Stimulated activated CD4-positive, alpha-beta T cell treated with anti-CD3 and anti-CD28 coated beads, Interleukin-12 subunit alpha, Interleukin-12 subunit beta, amount 100 ng/mL, for 48 hours (primary cell): ENCODE measurements around the gene SEH1L.
"Not testable (repeated sequence)": the region's sequence is repeated elsewhere in the genome, so short reads cannot be mapped to it uniquely, and the experiment has no call there.

Source experiments
- DNase-seq, 3 donors: peaks; one replicate each; pipeline ENCODE4 v3.0.0-alpha.2; 2020; ENCODE audit warnings: low read depth in 2 of 3, low spot score in 1 of 3

SEH1L gene

DNA sequence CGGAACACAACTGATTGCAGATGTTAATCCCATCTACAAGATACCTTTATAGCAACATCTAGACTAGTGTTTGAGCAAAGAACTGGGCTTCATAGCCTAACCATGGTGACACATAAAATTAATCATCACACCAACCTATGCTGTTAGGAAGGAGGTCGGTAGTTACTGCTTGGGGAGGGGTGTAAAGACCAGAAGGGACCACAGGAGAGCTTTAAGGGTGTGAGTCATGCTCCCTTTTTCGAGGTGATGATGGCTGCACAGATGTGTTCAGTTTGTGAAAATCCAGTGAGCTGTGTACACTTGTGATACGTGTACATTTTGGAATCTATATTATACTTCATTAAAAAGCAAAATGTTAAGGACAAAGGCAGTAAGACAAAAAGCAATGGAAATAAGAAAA, 4.6 kb upstream of the SEH1L start:
- DNase-seq = no peak

DNA sequence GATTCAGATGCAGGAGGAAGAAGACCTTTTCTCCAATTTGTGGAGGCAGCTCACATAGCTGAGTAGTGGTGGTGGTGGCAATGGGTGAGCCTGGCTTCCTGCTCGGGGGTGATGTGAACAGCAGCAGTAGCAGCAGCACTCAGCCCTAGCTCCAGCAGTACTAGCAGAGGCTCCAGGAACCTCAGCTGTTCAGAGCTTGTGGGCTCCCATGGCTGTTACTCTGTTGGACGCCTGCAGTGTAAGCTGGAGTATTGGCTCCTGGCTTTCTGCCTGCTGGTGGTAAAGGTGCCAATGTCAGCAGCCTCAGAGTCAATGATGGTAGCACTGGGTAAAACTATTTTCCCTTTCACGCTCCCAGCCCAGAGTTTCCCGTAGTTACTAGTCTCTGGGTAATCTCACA, 3.1 kb upstream of the SEH1L start:
- DNase-seq = no peak

DNA sequence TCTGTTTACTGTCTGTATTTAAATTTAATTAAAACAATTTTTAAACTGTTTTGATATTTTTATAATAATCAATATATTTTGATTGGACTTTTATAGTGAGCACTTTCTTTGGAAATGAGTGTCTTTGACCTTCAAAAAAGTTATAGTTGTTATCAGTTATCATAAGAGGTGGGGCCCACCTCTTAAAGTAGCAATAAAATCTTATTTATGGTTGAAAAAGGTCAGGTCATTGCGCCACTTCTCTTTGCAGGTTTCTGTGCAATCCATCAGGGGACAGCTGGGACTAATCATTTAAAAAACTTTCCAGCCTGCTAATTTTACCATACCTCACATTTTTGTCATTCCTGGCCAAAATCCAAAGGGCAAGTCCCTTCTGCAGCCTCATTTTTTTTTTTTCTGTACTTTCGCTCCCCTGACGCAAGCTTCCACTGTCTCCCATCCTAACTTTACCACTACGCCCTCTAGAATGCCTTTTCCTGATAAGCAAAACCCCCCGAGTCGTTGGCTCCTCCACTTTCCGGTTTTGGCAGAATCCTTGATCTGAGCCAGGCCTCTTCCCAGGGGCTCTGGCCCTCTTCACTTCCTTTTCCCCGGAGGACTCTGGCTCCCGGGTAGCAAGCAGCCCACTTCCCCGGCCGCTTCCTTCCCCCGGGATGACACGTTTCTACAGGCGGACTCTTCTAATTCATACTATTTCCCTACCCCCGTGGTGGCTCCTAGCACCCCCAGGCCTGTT, 1.1 kb upstream of the SEH1L start:
- peak in 1 of 3 donors; percentile 5 for DNase-seq

DNA sequence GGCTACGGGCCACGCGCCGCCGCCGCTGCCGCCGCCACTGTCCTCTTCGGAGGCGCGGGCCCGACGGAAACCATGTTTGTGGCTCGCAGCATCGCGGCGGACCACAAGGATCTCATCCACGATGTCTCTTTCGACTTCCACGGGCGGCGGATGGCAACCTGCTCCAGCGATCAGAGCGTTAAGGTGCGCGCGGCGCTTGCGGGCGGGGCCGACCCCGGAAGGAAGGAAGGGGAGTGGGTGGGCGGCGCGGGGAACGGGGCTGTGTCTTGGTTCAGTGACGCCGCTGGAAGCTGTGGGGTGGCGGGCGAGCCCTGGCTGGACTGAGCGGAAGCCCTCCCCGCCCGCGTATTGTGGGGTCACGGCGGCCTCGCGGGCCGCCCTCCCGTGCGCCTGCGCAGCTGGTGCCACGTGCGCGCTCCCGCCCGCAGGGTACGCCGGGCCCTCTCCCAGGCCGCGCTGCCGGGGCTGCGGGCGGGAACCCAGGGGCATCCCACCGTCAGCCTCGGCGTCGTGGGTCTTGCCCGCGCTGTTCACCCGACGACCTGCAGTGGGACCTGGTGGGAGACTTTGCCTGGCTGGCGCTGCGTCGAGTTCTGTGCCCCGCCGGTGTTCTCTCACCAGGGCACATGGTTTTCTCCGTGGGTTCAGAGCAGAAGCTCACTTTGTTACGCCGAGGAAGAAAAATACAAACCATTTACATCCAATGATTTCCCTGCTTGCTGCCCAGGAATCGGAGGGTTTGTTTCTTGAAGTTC, 416 bp downstream of the SEH1L start:
- DNase-seq = peak; percentile 95 to 98 (median 97)

DNA sequence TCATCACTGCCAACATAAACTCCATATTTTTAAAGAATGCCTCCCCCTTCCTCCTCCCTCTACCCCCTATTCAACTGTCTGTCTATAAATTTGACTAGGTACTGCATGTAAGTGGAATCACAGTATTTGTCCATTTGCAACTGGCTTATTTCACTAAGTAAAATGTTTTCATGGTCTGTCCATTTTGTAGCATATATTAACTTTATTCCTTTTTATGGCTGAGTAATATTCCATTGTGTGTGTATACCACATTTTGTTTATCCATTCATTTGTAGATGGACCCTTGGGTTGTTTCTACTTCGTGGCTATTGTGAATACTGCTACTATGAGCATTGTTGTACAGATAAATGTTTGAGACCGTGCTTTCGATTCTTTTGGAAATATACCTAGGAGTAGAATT, 10.7 kb downstream of the SEH1L start:
- DNase-seq = no peak

DNA sequence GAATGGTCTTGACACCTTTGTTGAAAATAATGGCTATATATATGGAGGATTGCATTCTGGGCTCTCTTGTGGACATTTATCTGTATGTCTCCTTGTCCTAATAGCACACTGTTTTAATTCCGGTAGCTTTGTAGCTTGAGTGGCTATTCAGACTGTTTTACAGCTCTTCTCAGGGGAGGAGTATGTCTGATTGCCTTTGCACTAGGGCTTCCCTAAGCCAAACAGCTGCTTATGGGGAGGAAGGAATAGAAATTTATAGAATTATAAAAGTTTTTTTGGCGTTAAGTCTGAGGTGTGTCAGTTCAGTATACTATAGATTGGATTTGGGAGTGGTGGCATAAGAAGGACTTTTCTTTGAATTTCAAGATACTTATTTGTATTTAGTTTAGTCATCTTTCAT, 12.6 kb downstream of the SEH1L start:
- no peak for DNase-seq

DNA sequence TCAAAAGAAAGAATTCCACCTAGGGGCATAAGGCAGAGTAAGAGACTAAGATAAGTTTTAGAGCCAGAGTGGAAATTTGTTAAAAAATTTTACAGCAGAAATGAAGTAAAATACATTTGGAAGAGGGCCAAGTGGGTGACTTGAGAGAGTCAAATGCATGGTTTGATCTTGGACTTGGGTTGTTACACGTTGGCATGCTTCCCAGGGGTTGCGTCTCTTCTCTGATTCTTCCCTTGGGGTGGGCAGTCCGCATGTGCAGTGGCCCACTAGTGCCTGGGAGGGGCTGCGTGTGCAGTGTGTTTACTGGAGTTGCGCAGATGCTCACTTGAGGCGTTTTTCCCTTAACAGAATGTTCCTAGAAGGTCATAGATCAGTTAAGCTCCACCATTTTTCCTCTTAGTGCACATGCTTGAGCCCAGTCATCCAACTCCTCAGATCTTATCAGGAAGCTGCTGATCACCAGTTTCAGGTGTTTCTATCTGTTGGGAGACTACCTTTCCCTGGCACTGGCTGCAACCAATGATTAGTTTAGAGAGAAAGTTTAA, 13.1 kb downstream of the SEH1L start:
- DNase-seq = no peak

DNA sequence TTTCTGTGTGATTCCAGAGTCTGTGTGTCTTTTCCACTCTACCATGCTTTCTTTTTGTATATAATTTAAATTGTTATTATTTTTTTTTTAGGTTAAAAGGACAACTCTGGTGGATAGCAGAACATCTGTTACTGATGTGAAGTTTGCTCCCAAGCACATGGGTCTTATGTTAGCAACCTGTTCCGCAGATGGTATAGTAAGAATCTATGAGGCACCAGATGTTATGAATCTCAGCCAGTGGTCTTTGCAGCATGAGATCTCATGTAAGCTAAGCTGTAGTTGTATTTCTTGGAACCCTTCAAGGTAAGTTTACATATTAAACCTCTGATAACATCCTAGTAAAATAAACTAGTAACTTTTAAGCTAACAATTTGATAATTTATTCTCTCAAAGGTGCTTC, 15.3 kb downstream of the SEH1L start:
- no peak for DNase-seq

DNA sequence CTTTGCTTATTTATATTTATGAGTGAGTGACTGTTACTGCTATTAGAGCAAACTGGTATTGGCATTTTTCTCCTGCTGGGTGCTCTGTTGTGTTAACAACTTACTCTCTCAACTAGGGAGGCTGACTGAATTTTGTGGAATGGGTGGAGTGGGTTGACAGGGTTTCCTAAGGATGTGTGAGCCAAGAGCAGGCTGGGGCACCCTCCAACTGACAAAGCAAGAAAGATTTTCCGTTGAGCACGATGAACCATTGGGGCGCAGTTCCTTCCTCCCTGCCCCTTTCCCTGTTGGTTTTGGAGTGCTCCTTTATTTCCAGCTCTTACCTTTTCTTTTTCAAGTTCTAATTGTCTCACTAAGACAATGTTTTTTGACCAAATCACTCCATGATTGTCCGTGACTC, 20.3 kb downstream of the SEH1L start:
- DNase-seq = no peak

DNA sequence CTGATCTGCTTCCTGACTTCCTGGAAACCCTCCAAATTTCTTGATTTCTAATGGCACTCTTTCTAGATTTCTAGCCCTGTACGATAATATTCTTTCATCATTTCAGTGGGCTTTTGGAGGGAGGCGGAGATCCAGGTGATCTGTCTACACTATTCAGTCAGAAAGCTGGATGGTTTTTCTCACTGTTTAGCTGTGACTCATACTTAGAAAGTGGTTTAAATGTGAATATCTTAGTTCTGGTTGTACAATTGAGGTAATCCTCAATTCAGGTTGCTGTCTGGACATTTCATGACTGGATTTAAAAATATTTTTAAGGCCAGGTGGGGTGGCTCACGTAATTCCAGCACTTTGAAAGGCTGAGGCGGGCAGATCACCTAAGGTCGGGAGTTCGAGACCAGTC, 20.8 kb downstream of the SEH1L start:
- no peak for DNase-seq

DNA sequence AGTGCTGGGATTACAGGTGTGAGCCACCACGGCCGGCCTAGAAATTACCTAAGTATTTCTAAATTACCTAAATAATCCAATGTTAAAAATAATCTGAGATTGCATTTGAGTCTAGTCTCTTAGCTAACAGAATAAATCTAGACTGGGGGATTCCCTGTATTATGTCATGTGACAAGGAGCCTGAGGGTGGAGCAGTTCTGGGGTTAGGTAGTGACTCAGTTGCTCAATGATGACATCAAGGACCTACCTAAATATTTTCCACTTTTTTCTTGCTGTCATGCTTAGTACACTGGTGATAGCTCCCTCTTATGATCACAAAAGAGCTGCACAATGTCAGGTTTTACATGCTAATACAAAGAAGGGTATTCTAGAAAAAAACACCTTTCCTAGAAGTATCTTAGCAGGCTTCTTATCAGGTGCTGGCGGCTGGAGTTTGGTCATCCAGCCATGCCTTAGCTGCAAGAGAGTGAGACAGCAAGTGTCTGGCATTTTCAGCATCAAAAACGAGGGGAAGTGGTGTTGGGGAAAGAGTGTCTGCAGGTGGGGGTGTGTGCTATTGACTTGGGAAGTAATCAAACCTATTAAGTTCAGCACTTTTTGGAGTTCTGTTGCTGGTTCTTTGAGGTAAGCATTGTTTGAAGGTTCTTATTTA, 25.9 kb downstream of the SEH1L start:
- DNase-seq = no peak

DNA sequence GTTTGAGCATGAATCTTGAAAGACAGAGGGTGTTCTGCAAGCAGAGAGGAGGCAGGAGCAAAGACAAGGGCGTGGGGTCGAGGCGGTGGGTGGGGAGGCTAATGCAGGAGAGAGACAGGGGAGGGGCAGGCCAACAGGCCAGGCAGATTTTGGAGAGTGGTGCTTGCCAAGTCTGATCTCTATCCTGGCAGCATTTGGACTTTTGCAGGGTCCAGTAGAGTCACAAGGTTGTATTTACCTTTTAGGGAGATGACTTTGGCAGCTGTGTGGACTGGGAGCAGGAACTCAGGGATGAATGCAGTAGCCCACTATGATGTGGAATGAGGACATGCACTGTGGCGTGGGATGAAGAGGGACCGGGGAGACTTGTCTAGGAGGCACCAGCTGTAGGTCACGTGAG, 27.7 kb downstream of the SEH1L start:
- no peak for DNase-seq

DNA sequence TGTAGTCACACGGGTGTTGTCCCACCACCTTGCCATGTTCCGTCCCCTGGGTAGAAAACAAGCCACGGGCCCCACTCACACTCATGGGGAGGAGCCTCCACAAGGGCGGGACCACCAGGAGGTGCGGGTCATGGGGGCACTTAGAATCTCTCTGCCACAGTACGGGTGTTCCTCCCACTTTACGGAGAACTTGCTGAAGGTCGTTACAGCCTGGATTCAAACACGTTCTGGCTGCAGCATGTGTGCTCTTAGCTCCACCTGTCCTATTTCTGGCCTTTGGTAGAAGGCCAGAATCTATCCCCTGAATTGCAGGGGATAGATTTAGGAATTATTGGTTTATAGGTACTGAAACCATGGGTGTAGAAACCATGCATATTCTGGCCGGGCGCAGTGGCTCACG, 28.5 kb downstream of the SEH1L start:
- no peak for DNase-seq

DNA sequence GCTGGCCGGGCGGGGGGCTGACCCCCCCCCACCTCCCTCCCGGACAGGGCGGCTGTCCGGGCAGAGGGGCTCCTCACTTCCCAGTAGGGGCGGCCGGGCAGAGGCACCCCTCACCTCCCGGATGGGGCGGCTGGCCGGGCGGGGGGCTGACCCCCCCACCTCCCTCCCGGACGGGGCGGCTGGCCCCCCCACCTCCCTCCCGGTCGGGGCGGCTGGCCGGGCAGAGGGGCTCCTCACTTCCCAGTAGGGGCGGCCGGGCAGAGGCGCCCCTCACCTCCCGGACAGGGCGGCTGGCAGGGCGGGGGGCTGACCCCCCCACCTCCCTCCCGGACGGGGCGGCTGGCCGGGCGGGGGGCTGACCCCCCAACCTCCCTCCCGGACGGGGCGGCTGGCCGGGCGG, 32.3 kb downstream of the SEH1L start:
- not testable (repeated sequence) for DNase-seq

DNA sequence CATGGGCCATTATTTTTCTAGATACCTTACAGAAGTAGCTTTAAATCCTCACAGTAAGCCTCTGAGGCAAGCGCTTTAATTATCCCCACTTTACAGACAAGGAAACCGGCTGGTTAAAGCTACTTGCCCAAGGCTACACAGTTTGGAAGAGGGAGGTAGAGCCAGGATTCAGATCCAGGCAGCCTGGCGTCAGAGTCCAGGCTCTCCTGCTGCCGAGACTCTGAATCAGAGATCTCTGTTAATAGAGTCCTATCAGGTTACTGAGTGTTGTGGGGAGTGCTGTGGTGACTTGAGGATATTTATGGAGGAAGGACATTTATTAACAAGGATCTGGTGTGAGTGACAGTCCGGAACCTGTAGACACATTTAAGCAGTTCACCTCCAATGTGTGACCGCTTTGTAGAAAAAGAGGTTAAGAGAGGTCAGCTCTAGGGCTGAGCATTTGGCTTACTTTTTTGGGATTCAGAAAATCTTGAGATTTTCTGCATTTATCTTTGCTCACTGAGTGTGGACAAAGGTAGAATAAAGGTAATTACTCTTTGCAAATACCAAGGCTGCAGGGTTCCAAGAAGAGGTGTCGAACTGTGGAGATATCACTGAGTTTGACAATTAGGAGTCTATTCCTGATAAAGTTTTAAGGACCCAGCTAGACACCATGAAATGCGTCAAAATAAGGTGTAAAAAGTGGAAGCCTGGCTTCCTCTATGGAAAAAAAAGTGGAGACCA, 41.7 kb downstream of the SEH1L start:
- no peak for DNase-seq

DNA sequence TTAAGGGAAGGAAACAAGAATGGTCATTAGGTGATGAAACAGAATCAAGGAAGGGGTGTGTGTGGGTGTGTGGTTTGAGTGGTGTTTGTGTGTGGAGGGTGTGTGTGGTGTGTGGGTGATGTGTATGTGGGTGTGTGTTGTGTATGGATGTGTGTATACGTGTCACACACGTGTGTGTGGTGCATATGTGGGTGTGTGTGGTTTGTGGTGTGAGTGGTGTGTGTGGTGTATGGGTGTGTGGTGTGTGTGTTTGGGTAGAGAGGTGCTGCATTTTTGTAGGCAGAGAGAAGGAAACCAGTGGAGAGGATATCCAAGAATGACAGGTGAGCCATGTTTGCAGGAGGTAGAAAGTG, 42.3 kb downstream of the SEH1L start:
- DNase-seq = peak; percentile 28 to 34 (median 33)

DNA sequence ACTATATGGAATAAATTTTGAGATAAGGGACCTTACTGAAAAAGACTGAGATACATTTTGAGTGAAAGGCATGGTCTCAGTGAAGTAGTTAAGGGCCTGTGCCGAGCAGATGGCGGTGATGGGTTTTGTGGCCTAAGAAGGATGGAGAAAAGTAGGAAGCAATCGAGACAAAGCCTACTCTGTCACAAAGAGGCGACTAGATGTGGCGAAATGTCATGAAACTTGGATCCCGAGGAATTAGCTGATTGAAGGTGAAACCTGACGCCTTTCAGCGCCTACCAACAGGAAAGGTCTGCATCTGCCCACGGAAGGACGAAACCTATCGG, 42.8 kb downstream of the SEH1L start:
- no peak for DNase-seq

DNA sequence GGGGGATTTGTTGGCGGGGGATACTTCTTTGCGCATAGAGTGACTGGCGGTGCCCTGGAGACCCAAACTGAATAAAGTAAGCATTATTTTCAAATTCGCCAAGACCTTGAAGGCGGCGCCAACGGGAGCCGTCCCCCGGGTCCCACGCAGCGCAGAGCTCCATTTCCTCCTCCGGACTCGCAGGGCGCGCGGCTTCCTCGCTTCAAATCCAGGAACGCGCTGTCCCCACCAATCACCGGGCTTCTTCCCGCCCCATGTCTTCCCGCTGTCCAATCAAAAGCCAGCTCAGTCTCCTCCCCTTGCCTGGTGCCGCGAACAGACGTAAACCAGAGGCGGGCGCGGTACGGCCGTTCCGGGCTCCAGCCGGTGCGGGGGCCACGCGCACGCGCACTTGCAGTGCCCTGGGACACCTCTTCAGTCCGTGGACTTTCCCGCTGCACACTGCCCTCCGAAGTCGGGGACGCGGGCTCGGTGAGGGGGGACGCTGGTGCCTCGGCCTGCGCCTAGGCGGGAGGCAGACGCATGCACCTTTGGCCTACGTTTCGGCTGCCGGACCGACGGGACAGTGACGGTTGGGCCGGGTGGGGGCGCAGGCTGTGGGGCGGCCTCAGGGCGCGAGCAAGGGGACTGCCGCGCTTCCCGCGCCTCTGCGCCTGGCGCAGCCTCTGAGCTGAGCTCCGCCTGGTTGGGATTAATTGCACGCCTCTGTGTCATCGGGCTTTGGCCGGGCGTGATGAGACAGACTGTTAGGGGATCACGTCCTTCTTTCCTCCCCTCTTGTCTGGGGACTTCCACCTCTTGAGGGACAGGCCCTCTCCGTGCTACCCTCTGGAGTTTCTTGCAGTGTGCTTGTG, 43.4 kb downstream of the SEH1L start, which contains the start of gene CEP192:
Gene CEP192, plus strand, starts transcription at position 396 of the 854 bp plus-strand sequence. CDS start 8,063 bp downstream, outside the sequence.
- DNase-seq = peak; percentile 95 to 97 (median 97)

DNA sequence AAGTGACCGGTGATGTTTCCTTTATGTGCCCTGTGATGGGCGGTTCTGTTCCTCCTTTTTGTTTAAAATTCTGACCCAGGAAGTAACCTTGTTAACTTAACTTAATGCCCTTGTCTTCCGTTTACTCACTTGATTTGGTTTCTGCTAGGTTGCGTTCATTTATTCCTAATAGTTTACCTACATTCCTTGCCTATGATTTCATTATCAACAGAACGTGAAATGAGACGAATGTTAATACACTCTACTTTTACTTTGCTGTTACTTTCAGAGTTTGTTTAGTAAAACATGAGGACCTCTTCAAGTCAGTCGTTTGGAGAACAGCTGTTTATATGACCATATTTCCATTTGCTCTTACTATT, 44.0 kb downstream of the SEH1L start:
- no peak for DNase-seq

DNA sequence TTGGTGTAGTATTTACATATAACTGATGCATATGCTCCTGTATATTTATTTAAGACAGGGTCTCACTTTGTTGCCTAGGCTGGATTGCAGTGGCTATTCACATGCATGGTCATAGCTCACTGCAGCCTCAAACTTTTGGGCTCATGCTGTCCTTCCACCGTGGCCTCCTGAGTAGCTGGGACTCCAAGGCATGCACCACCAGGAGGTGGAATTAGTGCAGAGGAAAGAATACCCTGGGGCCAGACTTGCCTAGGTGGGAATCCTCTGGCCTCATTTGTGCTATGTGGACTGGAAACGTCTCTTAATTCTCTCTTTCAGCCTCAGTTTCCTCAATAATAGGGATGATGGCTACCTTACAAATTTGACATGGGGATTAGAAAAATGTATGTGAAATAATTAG, 45.6 kb downstream of the SEH1L start:
- no peak for DNase-seq

DNA sequence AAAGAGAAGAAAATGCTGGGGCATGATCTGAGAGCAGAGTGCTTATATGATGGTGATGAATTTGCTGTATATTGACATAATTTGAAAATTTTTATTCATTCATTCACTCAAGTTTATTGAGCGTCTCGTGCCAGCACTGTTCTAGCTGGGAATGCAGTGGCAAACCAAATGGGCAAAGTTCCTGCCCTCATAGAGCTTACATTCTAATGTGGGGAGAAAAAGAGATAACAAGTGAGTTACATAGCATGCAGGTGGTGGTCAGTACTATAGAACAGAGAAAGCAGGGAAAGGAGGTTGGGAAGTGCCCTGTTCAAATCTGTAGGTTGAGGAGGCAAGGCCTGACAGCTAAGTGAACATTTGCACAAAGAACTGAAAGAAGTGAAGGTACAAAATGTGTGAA, 47.6 kb downstream of the SEH1L start:
- DNase-seq = no peak
